Kidney epithelial cell (primary cell): ENCODE data around the gene JAK1. TPM values are rescaled to one million over a fixed set of nuclear protein-coding genes. Genes with fewer than 3 reads are reported as not detected.

Experiments used
- DNase-seq: peaks from one replicate; pipeline ENCODE4 v3.0.0-alpha.2; 2010; ENCODE audit warnings: low read depth
- H3K27me3 ChIP-seq: 2 replicates; pipeline ENCODE4 v1.6.0; 2011; ENCODE audit warnings: low read length; ENCODE audit not compliant: control insufficient read depth, insufficient read depth
- H3K36me3 ChIP-seq: 2 replicates; pipeline ENCODE4 v1.5.1; 2011; ENCODE audit warnings: low read length; ENCODE audit not compliant: control insufficient read depth, insufficient read depth
- H3K4me3 ChIP-seq: 2 replicates; pipeline ENCODE4 v1.5.1; 2011; ENCODE audit warnings: low read depth, mild to moderate bottlenecking, control low read depth, low read length
- CTCF ChIP-seq: IDR thresholded peaks from 2 replicates; pipeline ENCODE4 v1.5.1; 2011; ENCODE audit warnings: mild to moderate bottlenecking, moderate library complexity, low read length, control low read depth, inconsistent platforms; ENCODE audit not compliant: insufficient read depth, poor library complexity, severe bottlenecking
- total RNA-seq: library from RNA; depleted of rRNA; stranded (reverse); fragments of >200 nt; gene quantifications from 2 replicates; pipeline ENCODE4 v1.2.3, GENCODE V29; 2015

JAK1 gene
- total RNA-seq, 1 donor from 2014 or later = 138 TPM

DNA sequence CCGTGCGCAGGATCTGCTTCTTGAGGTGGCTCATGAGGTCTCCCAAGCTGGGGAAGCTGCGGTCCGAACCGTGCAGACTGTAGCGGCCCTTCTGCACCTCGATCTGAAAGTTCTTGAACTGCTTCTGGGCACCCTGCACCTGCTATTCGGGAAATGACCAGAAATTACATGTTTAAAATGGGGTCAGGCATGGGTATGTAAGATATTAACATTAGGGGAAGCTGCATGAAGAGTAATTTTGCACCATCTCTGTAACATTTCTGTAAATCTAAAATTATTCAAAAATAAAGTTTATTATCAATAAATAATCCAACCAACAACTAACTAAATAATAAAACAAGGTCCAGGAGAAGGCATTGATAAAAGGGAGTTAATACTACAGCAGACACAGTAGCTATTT, 110.8 kb downstream of the JAK1 start:
- Histone ChIP-seq H3K27me3 (no peaks in the 10 kb centered on the region), H3K4me3 (no peak overlapping the region), H3K36me3 (peaks cover 6% of the 10 kb centered on the region)
- no peak for DNase-seq
- TF ChIP-seq CTCF = no peak

GRCh38 chr1:64854674-64855073, 111.7 kb downstream of the JAK1 start:
- DNase-seq = no peak
- Histone ChIP-seq H3K4me3 (no peak overlapping the region), H3K36me3 (peaks cover 5% of the 10 kb centered on the region), H3K27me3 (no peaks in the 10 kb centered on the region)
- TF ChIP-seq CTCF = no peak

GRCh38 chr1:64851664-64852063, 114.7 kb downstream of the JAK1 start:
- no peaks in the 10 kb centered on the region for H3K27me3 ChIP-seq
- H3K36me3 ChIP-seq = peaks cover 9% of the 10 kb centered on the region
- TF ChIP-seq CTCF = no peak
- H3K4me3 ChIP-seq = no peak overlapping the region
- DNase-seq = no peak

DNA sequence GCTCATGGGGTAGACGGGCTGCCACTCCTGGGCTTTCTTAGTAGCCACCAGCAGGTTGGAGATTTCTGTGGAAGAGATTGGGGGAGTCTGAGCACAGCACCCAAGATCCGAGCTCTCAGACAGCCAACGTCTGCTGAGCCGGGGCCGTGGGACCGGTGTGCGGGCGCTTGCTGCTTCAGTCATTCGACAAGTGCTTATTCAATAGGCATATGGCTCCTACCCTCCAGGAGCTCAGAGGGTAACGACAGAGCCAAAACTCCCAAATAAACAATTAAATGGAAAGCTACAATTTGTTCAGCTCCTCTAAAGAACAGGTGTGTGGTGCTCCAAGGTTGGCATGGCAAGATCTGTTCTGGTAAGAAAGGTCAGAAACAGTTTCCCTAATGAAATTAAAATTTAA, 115.5 kb downstream of the JAK1 start:
- TF ChIP-seq CTCF = no peak
- H3K36me3 ChIP-seq = peaks cover 9% of the 10 kb centered on the region
- H3K27me3 ChIP-seq = no peaks in the 10 kb centered on the region

DNA sequence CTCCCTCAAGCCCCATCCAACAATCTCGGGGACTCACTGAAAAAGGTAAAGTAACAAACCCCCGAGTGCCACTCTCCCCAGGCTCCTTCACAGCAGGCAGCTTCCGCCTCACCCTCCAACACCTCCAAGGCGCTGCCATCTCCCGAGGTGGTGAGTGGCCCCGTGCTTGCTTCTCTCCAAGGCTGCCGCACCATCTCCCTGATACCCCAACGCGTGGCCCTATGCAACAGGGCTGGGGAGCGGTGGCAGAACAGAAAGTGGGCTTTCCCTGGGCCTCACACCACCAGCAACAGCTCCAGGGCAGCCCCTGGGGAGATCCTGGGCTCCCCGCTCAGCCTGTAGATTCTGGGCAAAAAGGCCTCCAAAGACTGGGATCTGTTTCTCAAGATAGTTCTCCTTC, 116.4 kb downstream of the JAK1 start:
- no peaks in the 10 kb centered on the region for H3K27me3 ChIP-seq
- no peak for DNase-seq
- peaks cover 7% of the 10 kb centered on the region for H3K36me3 ChIP-seq
- TF ChIP-seq CTCF = no peak
- H3K4me3 ChIP-seq = no peak overlapping the region

More for the DNA sequence above, 115.5 kb downstream of the JAK1 start:
- H3K4me3 ChIP-seq = no peak overlapping the region
- no peak for DNase-seq

- TF ChIP-seq CTCF = no peak
- DNase-seq = no peak
Observed at GRCh38 chr1:64848803-64849202, 117.5 kb downstream of the JAK1 start.

More at GRCh38 chr1:64848803-64849202, 117.5 kb downstream of the JAK1 start:
- Histone ChIP-seq H3K27me3 (no peaks in the 10 kb centered on the region), H3K36me3 (peaks cover 5% of the 10 kb centered on the region), H3K4me3 (no peak overlapping the region)
